DMS 273 (cell line): ENCODE measurements around the gene PRKAB1.

Source experiments
- DNase-seq: peaks from one replicate; lab custom pipeline; 2025; ENCODE audit not compliant: unreplicated experiment; lab: John Stamatoyannopoulos, UW

PRKAB1 gene

GRCh38 chr12:119710965-119711551 lies 43.1 kb downstream of the PRKAB1 start:
- no peak for DNase-seq

DNA sequence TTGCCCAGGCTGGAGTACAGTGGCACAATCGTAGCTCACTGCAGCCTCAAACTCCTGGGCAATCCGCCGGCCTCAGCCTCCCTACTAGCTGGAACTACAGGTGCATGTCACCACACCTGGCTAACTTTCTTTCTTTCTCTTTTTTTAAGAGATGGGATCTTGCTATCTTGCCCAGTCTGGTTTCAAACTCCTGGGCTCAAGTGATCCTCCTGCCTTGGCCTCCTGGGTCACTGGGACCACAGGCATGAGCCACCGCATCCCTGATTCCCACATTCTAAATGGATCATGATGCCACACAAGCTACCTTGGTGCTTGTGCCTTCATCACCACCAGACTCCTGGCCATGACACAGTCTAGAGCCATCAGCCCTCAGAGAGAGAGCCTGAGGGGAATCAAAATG lies 43.8 kb downstream of the PRKAB1 start:
- DNase-seq: no peak

GRCh38 chr12:119712721-119713120 lies 44.8 kb downstream of the PRKAB1 start:
- no peak for DNase-seq

GRCh38 chr12:119713551-119714031 lies 45.7 kb downstream of the PRKAB1 start:
- no peak for DNase-seq

DNA sequence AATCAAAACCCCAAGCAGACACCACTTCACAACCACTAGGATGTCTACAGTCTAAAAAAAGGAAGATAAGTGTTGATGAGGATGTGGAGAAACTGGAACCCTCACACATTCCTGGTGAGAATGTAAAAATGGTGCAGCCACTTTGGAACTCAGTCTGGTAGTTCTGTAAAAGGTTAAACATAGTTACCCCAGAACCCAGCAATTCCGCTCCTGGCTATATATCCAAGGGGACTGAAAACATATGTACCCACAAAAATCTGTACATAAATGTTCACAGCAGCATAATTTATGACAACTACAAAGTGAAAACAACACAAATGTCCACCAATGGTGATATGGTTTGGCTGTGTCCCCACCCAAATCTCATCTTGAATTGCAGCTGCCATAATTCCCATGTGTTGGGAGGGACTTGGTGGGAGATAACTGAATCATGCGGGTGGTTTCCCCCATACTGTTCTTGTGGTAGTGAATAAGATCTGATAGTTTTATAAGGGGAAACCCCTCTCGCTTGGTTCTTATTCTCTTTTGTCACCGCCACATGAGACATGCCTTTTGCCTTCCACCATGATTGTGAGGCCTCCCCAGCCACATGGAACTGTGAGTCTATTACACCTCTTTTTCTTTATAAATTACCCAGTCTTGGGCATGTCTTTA lies 46.8 kb downstream of the PRKAB1 start:
- no peak for DNase-seq

DNA sequence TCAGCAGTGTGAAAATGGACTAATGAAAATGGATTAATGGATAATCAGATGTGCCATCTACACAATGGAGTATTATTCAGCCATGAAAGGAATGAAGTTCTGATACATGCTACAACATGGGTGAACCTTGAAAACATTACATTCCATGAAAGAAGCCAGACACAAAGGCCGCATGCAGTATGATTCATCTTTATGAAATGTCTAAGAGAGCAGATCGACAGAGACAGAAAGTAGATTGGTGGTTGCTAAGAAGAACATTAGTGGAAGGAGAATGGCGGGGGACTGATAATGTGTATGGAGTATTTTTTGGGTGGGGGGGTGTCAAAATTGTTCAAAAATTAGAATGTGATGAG lies 47.3 kb downstream of the PRKAB1 start:
- no peak for DNase-seq

DNA sequence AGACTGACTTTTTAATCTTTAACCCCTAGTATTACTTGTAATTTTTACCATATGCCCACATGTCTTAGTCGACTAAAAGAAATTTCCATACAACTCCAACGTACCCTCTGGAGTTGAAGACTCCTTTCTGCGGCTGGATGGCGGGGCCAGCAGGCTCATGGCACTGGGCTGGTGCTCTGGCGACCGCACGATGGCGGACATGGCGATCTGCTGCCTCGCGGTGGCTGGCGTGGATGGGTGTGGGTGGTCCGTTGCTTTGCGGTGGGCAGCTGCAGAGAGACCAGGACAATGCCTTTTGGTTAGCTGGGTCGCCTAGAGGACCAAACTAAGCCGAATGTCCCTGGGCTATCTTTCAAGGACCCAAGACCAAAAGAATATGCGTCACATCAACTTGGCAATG lies 50.2 kb downstream of the PRKAB1 start:
- DNase-seq: no peak

DNA sequence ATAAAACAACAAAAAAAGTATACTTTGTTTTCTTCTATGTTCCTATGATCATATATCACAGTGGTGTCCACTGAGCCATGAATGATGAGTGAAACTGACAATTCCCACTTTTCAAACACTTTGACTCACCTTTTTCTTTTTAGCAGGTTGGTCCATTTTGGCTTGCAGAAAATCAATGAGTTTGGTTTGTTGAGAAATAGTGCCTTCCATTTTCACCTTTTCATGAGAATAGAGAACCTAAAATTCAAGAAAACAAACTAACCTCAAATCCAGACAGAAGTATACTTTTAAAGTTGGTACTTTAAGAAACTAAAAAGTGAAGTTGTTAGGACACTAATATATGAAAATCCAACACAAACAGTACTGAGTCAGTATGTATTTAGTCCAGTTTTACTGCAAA lies 52.4 kb downstream of the PRKAB1 start:
- no peak for DNase-seq

- no peak for DNase-seq
These were observed 53.4 kb downstream of the PRKAB1 start for GRCh38 chr12:119721306-119721705.

DNA sequence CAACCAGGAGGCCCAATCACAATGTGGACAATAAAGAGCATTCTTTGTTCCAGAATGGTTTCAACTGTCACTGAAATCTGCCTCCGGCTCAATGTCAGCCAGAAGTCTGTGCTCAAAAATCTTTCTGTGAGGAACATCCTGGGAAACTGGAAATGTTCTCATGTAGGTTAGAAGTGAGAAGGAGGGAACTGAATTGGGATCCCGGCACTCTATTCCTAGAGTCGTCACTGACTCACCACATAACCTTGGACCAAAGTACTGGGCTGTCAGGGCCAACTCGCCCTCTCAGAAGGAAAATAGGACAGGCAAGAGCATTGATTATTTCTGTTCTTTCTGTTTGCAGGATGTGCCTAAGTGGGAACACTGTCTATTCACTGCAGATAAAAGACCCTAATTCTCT lies 57.6 kb downstream of the PRKAB1 start:
- DNase-seq: no peak

DNA sequence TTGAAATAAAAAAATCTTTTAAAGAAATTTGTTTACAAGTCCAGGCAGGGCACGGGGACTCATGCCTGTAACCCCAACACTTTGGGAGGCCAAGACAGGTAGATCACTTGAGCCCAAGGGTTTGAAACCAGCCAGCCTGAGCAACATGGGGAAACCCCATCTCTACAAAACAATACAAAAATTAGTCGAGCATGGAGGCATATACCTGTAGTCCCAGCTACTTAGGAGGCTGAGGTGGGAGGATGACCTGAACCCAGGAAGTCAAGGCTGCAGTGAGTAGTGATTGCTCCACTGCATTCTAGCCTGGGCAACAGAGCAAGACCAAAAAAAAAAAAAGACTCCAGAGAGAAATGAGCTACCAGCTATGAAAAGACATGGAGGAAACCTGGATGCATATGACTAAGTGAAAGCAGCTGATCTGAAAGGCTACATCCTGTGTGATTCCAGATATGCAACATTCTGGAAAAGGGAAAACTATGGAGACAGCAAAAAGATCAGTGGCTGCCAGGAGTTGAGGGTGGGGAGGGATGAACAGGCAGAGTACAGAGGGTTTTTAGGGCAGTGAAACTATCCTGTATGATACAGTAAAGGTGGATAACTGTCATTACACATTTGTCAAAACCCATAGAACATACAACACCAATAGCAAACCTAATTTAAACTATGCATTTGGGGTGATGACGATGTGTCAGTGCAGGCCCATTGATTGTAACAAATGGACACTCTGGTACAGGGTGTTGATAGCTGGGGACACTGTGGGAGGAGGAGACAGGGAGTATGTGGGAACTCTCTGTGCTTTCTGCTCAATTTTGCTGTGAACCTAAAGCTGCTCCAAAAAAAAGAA lies 59.9 kb downstream of the PRKAB1 start:
- no peak for DNase-seq

DNA sequence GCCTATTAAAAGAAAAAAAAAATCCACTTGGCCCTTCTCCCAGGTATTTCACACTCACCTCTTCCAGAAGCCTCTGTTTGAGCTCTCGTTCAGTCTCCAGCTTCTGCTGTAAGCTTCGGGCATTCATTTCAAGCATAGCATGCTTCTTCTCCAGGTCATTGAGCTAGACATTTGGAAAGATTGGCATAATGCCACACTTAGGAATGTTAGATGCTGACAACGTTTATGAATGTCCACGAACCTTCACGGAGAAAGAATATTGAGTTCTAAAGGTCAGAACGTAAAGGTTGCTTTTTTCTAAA lies 60.5 kb downstream of the PRKAB1 start:
- DNase-seq: no peak

GRCh38 chr12:119729871-119730270 lies 61.9 kb downstream of the PRKAB1 start:
- no peak for DNase-seq

DNA sequence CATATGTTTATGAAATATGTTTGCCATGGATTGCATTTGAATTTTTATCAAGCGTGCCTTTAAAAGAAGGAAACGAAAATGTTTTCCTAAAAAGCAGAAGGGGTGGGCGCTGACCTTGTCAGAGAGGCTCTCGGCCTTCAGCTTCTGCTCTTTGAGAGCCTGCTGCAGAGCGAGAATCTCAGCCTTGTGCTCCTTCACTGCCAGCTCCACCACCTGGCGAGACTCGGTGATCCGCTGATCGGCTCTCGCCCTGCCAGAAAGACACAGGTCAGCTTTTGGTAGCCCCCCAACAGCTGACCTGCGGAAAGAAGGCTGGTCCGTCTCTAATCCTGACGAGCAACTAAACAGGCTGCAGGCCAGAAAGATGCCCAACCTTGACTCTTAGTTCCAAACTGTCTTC lies 62.4 kb downstream of the PRKAB1 start:
- no peak for DNase-seq
